Karpas-422 (cell line): ENCODE results near the gene RBMS3. TPM values are rescaled to one million over a fixed set of nuclear protein-coding genes. Genes with fewer than 3 reads are reported as not detected.

Experiments used
- DNase-seq: peaks from one replicate; pipeline ENCODE4 v3.0.0-alpha.2; 2015
- H2AFZ ChIP-seq: fragments of 200-600 bp; sonication (generic); 2 replicates; pipeline ENCODE4 v1.6.1; 2014; ENCODE audit warnings: antibody characterized with exemption, low read length, mixed read lengths
- H3K27ac ChIP-seq: fragments of 200-600 bp; sonication (generic); 2 replicates; pipeline ENCODE4 v1.5.1; 2014; ENCODE audit warnings: mild to moderate bottlenecking, low read length, moderate library complexity
- H3K27me3 ChIP-seq: fragments of 200-600 bp; sonication (generic); 2 replicates; pipeline ENCODE4 v1.6.1; 2014; ENCODE audit warnings: low read length, mixed read lengths
- H3K36me3 ChIP-seq: fragments of 200-600 bp; sonication (generic); 2 replicates; pipeline ENCODE4 v1.6.1; 2014; ENCODE audit warnings: low read length, mixed read lengths; ENCODE audit not compliant: insufficient read depth
- H3K4me1 ChIP-seq: fragments of 200-600 bp; sonication (generic); 2 replicates; pipeline ENCODE4 v1.6.1; 2014; ENCODE audit warnings: mild to moderate bottlenecking, low read length, mixed read lengths
- H3K4me2 ChIP-seq: fragments of 200-600 bp; sonication (generic); 2 replicates; pipeline ENCODE4 v1.6.1; 2014; ENCODE audit warnings: low read length, low read depth, mild to moderate bottlenecking; ENCODE audit not compliant: poor library complexity, severe bottlenecking
- H3K4me3 ChIP-seq: fragments of 200-600 bp; sonication (generic); 2 replicates; pipeline ENCODE4 v1.5.1; 2014; ENCODE audit warnings: mild to moderate bottlenecking, antibody characterized with exemption, low read length, mixed read lengths
- H3K79me2 ChIP-seq: fragments of 200-600 bp; sonication (generic); 2 replicates; pipeline ENCODE4 v1.6.1; 2014; ENCODE audit warnings: mild to moderate bottlenecking, low read length, mixed read lengths
- H3K9ac ChIP-seq: fragments of 200-600 bp; sonication (generic); 2 replicates; pipeline ENCODE4 v1.6.0; 2014; ENCODE audit warnings: low read length
- H3K9me2 ChIP-seq: fragments of 200-600 bp; sonication (generic), shearing (Covaris generic); replicated peaks from 2 replicates; pipeline ENCODE4 v1.6.0; 2014; ENCODE audit warnings: mild to moderate bottlenecking, low read length, moderate library complexity; ENCODE audit not compliant: insufficient read depth
- H3K9me3 ChIP-seq: fragments of 300-700, 200-600 bp; sonication (generic); 2 replicates; pipeline ENCODE4 v1.6.1; 2014; ENCODE audit warnings: low read length, mixed read lengths
- H4K20me1 ChIP-seq: fragments of 200-600 bp; sonication (generic); 2 replicates; pipeline ENCODE4 v1.6.1; 2014; ENCODE audit warnings: mild to moderate bottlenecking, antibody characterized with exemption, low read length, low read depth; ENCODE audit not compliant: insufficient read depth
- total RNA-seq: library from RNA; depleted of rRNA; stranded (reverse); fragments of >200 nt; shearing (Covaris generic); gene quantifications from 2 replicates; pipeline ENCODE4 v1.2.3, GENCODE V29; 2014; ENCODE audit warnings: low replicate concordance

RBMS3 gene
- total RNA-seq, 1 experiment from 2014 or later, result not detected

- H3K79me2 ChIP-seq, result no peaks in the 10 kb centered on the region
- no peaks in the 10 kb centered on the region for H3K27me3 ChIP-seq
- H3K9me2 ChIP-seq, result no peaks in the 10 kb centered on the region
- H3K36me3 ChIP-seq, result no peaks in the 10 kb centered on the region
- peaks cover 12% of the 10 kb centered on the region for H3K9me3 ChIP-seq
- H3K4me3 ChIP-seq, result no peak overlapping the region
- H3K4me2 ChIP-seq, result no peak overlapping the region
- no peaks in the 10 kb centered on the region for H3K4me1 ChIP-seq
- H2AFZ ChIP-seq, result no peak overlapping the region
- H3K9ac ChIP-seq, result no peak overlapping the region
- H3K27ac ChIP-seq, result no peak overlapping the region
- no peak for DNase-seq
- H4K20me1 ChIP-seq, result no peaks in the 10 kb centered on the region
Measured at GRCh38 chr3:29903600-29903999, 622.7 kb downstream of the RBMS3 start.

GRCh38 chr3:29906906-29907305 is 626.0 kb downstream of the RBMS3 start:
- Histone ChIP-seq H2AFZ (no peak overlapping the region), H3K9me3 (peaks cover 9% of the 10 kb centered on the region; the same call in 1 of the 2 replicates), H3K9me2 (no peaks in the 10 kb centered on the region), H3K36me3 (no peaks in the 10 kb centered on the region), H3K4me1 (no peaks in the 10 kb centered on the region), H3K27me3 (no peaks in the 10 kb centered on the region), H3K27ac (no peak overlapping the region), H3K79me2 (no peaks in the 10 kb centered on the region), H3K9ac (no peak overlapping the region), H3K4me3 (no peak overlapping the region), H4K20me1 (no peaks in the 10 kb centered on the region), H3K4me2 (no peak overlapping the region)
- no peak for DNase-seq

GRCh38 chr3:29912600-29913288 is 631.9 kb downstream of the RBMS3 start:
- H3K4me1 ChIP-seq, result no peaks in the 10 kb centered on the region
- no peak overlapping the region for H2AFZ ChIP-seq
- peaks cover 3% of the 10 kb centered on the region; the same call in 1 of the 2 replicates for H3K9me3 ChIP-seq
- no peaks in the 10 kb centered on the region for H3K36me3 ChIP-seq
- no peaks in the 10 kb centered on the region for H4K20me1 ChIP-seq
- H3K4me3 ChIP-seq, result no peak overlapping the region
- H3K9me2 ChIP-seq, result no peaks in the 10 kb centered on the region
- no peaks in the 10 kb centered on the region for H3K79me2 ChIP-seq
- no peak overlapping the region for H3K27ac ChIP-seq
- no peaks in the 10 kb centered on the region for H3K27me3 ChIP-seq
- no peak overlapping the region for H3K4me2 ChIP-seq
- H3K9ac ChIP-seq, result no peak overlapping the region
- DNase-seq, result no peak

GRCh38 chr3:29914861-29915524 is 634.1 kb downstream of the RBMS3 start:
- Histone ChIP-seq H3K9ac (no peak overlapping the region), H3K79me2 (no peaks in the 10 kb centered on the region), H2AFZ (no peak overlapping the region), H3K4me3 (no peak overlapping the region), H3K9me2 (no peaks in the 10 kb centered on the region), H3K27me3 (no peaks in the 10 kb centered on the region), H3K4me1 (no peaks in the 10 kb centered on the region), H3K36me3 (no peaks in the 10 kb centered on the region), H3K9me3 (peaks cover 7% of the 10 kb centered on the region; the same call in 1 of the 2 replicates), H4K20me1 (no peaks in the 10 kb centered on the region), H3K4me2 (no peak overlapping the region), H3K27ac (no peak overlapping the region)
- no peak for DNase-seq

GRCh38 chr3:29919571-29919970 is 638.7 kb downstream of the RBMS3 start:
- no peaks in the 10 kb centered on the region for H3K79me2 ChIP-seq
- H3K27me3 ChIP-seq, result no peaks in the 10 kb centered on the region
- no peak overlapping the region for H3K4me2 ChIP-seq
- no peak overlapping the region for H2AFZ ChIP-seq
- no peaks in the 10 kb centered on the region for H3K9me2 ChIP-seq
- no peaks in the 10 kb centered on the region for H3K4me1 ChIP-seq
- no peaks in the 10 kb centered on the region for H3K36me3 ChIP-seq
- no peak overlapping the region for H3K27ac ChIP-seq
- peaks cover 7% of the 10 kb centered on the region for H3K9me3 ChIP-seq
- H3K9ac ChIP-seq, result no peak overlapping the region
- H4K20me1 ChIP-seq, result no peaks in the 10 kb centered on the region
- no peak overlapping the region for H3K4me3 ChIP-seq
- DNase-seq, result no peak

- no peaks in the 10 kb centered on the region for H3K27me3 ChIP-seq
- no peak overlapping the region for H3K4me3 ChIP-seq
- no peaks in the 10 kb centered on the region for H3K79me2 ChIP-seq
- H3K27ac ChIP-seq, result no peak overlapping the region
- no peak overlapping the region for H3K9ac ChIP-seq
- H3K9me2 ChIP-seq, result no peaks in the 10 kb centered on the region
- no peaks in the 10 kb centered on the region for H4K20me1 ChIP-seq
- H3K36me3 ChIP-seq, result no peaks in the 10 kb centered on the region
- H2AFZ ChIP-seq, result no peak overlapping the region
- H3K4me2 ChIP-seq, result no peak overlapping the region
- peaks cover 7% of the 10 kb centered on the region for H3K9me3 ChIP-seq
- DNase-seq, result no peak
- no peaks in the 10 kb centered on the region for H3K4me1 ChIP-seq
Measured at GRCh38 chr3:29922992-29923746, 642.3 kb downstream of the RBMS3 start.

- Histone ChIP-seq H3K9me2 (no peaks in the 10 kb centered on the region), H3K9me3 (peaks cover 3% of the 10 kb centered on the region), H3K4me3 (no peak overlapping the region), H3K79me2 (no peaks in the 10 kb centered on the region), H3K4me1 (no peaks in the 10 kb centered on the region), H3K27me3 (no peaks in the 10 kb centered on the region), H3K27ac (no peak overlapping the region), H2AFZ (no peak overlapping the region), H3K36me3 (no peaks in the 10 kb centered on the region), H3K9ac (no peak overlapping the region), H4K20me1 (no peaks in the 10 kb centered on the region), H3K4me2 (no peak overlapping the region)
- no peak for DNase-seq
Measured at GRCh38 chr3:29924783-29925561, 644.1 kb downstream of the RBMS3 start.
